Keratinocyte (primary cell): ENCODE results near the gene LEKR1.

ENCODE experiments used
- EZH2 ChIP-seq: IDR thresholded peaks from one replicate; pipeline ENCODE4 v1.6.1; 2012; ENCODE audit warnings: inconsistent platforms, mild to moderate bottlenecking, low read length, moderate library complexity
- TF ChIP-seq, protein P1 (sequence below), 3 experiments: IDR thresholded peaks in 1 of 3; conservative IDR thresholded peaks in 1 of 3; optimal IDR thresholded peaks in 1 of 3; 2 replicates in 2 of 3; 3 replicates in 1 of 3; pipeline versions ENCODE3 to v1.5.1; 2011; ENCODE audit warnings: low read length in 3 of 3, mild to moderate bottlenecking in 3 of 3, moderate library complexity in 2 of 3, control low read depth in 1 of 3, inconsistent platforms in 1 of 3; ENCODE audit not compliant: insufficient read depth in 2 of 3; ENCODE audit errors: extremely low read depth in 1 of 3

- TF ChIP-seq, protein P1, sequence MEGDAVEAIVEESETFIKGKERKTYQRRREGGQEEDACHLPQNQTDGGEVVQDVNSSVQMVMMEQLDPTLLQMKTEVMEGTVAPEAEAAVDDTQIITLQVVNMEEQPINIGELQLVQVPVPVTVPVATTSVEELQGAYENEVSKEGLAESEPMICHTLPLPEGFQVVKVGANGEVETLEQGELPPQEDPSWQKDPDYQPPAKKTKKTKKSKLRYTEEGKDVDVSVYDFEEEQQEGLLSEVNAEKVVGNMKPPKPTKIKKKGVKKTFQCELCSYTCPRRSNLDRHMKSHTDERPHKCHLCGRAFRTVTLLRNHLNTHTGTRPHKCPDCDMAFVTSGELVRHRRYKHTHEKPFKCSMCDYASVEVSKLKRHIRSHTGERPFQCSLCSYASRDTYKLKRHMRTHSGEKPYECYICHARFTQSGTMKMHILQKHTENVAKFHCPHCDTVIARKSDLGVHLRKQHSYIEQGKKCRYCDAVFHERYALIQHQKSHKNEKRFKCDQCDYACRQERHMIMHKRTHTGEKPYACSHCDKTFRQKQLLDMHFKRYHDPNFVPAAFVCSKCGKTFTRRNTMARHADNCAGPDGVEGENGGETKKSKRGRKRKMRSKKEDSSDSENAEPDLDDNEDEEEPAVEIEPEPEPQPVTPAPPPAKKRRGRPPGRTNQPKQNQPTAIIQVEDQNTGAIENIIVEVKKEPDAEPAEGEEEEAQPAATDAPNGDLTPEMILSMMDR (optimal IDR thresholded peaks at IDR 0.05 in 1 of 3, IDR thresholded peaks at IDR 0.05 in 1 of 3, conservative IDR thresholded peaks at IDR 0.05 in 1 of 3; ENCODE audit: extremely low read depth in 1 of 3, insufficient read depth in 2 of 3, low read length in 3 of 3), result no peak
- no peak for TF ChIP-seq EZH2
These were observed 214.3 kb downstream of the LEKR1 start for GRCh38 chr3:157040456-157040855.
